Measurements from ENCODE around the gene LRRC8C. TPM values are rescaled to one million over a fixed set of nuclear protein-coding genes. Genes with fewer than 3 reads are reported as not detected.

Gene LRRC8C
- total RNA-seq, 1 donor from 2014 or later: 46.8 TPM

DNA sequence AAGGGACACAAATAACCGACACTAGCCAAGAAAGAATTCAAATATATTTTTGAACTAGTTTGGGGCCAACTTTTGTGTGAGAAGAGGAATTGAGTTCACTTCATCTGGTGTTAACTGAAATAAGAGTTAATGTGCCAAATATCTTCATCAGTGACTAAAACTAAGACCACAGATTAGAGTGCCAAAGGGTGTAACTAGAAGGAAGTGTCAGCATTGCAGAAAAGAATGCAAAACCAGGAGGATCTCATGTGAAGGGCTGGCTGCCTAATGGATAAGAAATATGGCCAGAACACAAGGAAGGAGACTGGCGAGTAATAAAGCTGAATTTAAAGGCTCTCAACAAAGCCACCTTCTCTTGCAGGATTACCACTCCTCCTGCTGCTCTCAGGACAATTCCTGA is 126.1 kb downstream of the LRRC8C start:
- intact Hi-C loops (cut with micrococcal nuclease): no loop called here

DNA sequence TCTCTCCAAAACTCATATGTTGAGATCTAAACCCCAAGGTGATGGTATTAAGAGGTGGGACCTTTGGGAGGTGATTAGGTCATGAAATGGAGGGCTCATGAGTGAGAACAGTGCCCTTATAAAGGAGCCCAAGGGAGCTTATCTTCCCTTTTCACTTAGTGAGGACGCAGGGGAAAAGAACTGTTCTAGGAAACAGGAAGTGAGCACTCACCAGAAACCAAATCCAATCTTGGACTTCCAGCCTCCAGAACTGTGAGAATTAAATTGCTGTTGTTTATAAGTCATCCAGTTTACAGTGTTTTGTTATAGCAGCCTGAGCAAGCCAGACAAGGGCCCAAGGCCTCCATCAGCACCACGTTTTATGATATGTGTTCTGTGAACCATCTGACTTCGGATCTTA is 127.6 kb downstream of the LRRC8C start:
- intact Hi-C loops (cut with micrococcal nuclease): no loop called here

DNA sequence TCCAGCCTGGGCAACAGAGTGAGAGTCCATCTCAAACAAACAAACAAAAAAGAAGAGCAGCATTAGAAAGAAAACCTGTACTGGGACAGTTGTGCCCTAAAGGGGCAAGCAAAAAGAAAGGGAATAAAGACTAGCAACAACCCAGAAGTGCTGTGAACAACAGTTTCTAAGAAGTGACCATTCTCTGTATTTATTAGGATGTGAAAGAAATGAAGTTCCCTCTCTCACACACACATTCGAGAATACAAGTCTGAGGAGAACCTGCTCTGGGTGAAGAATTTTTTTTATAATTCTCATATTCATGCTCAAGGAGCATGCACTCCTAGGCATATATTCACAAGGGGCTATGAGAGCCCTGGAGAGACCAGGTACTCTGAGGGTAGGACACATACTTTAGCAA is 128.4 kb downstream of the LRRC8C start:
- intact Hi-C loops (cut with micrococcal nuclease): no loop called here

DNA sequence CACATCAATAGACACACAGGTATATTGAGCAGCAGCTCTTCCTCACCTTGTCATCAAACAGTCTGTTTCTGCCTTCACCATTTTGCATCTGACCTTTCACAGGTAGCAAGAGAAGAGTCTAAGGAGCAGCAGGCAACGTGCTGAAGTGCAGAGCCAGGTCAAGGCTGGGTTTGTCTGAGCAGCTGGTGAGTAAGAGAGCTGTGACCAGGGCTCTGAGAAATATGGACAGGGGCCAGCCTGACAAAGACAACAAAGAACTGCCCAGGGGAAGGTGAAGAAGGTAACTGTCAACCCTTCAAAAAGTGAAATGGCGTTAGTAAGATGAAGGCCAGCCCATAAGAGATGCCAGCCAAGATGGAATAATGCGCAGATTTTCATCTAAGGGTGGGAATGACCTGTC is 129.0 kb downstream of the LRRC8C start:
- intact Hi-C loops (cut with micrococcal nuclease): loop anchor here (2.0 kb wide), 2 partner anchors 63 to 163 kb away; no protein-coding TSS in a partner anchor

DNA sequence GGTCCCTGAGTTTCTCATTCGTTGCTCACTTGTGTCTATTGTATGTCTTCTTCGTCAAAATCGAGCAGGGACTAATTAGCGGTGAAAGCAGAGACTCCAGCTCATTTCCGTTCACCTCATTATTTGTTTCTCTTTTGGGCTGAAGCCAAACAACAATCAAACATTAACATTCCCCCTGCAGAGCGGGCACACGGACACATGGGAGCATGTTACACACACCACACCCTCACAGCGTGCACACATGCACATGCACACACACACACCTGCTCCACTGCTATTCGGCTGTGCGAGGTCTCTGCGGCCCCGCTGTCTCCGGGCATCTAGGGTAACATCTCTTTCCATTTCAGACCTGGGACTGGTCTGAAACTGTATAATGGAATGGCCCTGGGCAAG is 129.5 kb downstream of the LRRC8C start:
- intact Hi-C loops (cut with micrococcal nuclease): loop anchor here (2.0 kb wide), 2 partner anchors 64 to 164 kb away; no protein-coding TSS in a partner anchor

DNA sequence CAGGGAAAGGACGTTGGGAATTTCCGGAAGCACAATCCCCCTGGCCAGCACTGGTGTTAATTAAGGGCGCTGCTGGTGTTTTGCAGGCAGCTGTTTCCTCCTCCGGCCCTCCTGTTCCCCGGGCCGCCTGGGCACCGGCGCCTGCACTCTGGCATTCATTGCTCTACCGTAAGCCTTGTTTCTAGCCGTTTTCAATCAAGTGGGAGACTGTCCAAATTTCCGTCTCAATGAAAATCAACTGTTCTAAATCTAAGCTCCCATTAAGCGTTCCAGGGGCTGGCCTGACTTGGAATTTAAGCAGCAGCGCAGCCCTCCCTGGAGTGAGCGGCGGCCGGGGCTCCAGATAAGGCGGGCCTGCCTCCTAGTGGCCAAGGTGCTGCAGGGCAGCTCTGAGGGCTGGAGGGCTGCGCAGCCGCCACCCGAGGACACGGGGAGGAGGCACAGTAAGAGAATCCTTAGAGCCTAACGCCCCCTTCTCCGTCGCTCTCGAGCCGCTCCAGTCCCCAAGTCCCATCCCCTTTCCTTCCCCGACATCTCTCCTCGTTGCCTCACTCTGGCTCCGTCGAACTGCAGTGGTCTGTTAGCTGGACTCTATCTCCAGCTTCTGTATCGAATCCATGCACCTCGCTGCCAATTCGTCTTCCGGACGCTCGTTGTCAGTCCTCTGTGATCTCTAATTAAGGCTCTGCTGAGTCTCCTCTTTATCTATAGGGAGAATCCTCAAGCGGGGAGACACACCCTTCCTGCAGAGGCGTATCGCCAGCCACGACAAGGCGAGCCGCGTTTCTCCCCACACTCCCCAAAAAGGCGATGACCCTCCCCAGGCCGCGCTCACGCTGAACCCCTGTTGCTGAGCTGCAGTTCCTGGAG is 130.1 kb downstream of the LRRC8C start:
- intact Hi-C loops (cut with micrococcal nuclease): loop anchor here (1.0 to 2.0 kb wide), 8 partner anchors 44 to 280 kb away; partner anchors contain the start of genes LRRC8B and LRRC8C

DNA sequence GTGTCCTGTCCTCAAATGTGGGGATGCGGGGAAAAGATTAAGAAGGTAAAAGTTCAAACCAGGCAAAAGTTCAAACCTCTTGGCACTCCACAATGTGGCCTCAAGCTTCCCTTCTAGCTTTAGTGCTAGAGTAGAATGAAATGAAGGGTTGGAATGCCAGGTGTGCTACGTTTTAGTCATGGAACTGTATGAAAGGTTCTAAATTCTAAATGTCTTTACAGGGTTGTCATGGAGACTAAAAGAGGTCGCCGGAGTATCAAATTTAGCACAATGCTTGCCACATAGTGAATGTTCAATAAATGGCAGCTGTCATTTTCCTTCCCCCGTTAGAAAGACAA is 130.7 kb downstream of the LRRC8C start:
- intact Hi-C loops (cut with micrococcal nuclease): loop anchor here (1.0 to 2.0 kb wide), 8 partner anchors 44 to 280 kb away; partner anchors contain the start of genes LRRC8B and LRRC8C

DNA sequence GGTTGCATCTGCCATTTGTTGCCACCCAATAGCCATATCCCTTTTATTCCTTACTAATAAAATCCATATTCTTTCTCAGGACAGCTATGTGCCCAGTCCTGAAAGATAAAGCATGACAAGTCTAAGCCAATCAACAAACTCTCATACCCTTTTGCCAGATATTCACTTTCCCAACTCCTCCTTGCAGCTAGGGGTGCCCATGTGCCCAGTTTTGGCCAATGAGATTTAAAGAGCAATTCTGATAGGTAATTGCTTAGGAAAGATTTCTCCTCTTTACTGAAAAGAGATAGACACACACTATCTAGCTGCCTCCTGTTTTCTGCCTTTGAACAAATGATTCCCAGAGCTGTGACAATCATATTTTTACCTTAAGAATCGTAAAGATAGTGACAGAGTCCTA is 132.9 kb downstream of the LRRC8C start:
- intact Hi-C loops (cut with micrococcal nuclease): no loop called here

DNA sequence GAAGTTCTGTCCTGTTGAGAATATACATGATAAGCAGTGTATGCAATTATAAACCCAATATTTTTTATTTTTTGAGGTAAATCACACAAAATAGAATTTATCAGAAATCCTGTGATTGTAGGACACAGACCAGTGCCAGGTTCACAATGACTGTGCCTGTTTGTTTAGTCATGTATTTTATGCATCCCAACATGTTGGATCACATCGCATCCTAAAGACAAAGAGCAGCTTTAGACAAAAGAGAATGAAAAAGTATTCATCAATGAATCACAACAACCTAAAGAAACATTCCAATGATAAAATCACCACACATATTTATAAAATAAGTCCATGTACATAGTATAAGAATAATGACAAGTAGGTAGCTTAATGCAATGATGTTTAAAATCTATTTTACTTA is 134.7 kb downstream of the LRRC8C start:
- intact Hi-C loops (cut with micrococcal nuclease): no loop called here

Other genes with a start within 250 kb of the LRRC8C start
- gene LRRC8B, start 108.3 kb upstream of the LRRC8C start, total RNA-seq: 18.8 and 20.0 TPM in 2 replicates
- gene LRRC8D, start 187.9 kb downstream of the LRRC8C start, total RNA-seq: 39.1 and 40.0 TPM in 2 replicates

Data from T-helper 2 cell treated with Interferon-gamma antibody and Interleukin-4, amounts not matched to agents 100 ng/mL and 5 ng/mL, for 36 hours (primary cell).